Uterus (tissue), 4 donors: ENCODE measurements around the gene BBLN. TPM values are rescaled to one million over a fixed set of nuclear protein-coding genes. Genes with fewer than 3 reads are reported as not detected.
A peak's percentile ranks its signal among the peaks of the same experiment; 100 is the strongest.

Source experiments
- DNase-seq, 2 donors: peaks; one replicate each; pipeline ENCODE4 v3.0.0-alpha.2; 2019 to 2020
- H3K27ac ChIP-seq, 2 donors: fragments of 200-600 bp; sonication (generic); 1 replicate in 1 of 2; 2 replicates in 1 of 2; pipeline ENCODE4 v1.5.1; 2016 to 2018
- H3K27me3 ChIP-seq, 2 donors: fragments of 200-600 bp; sonication (generic); one replicate each; pipeline ENCODE4 v1.5.1; 2018 to 2019; ENCODE audit warnings: control low read depth in 1 of 2
- H3K36me3 ChIP-seq, 2 donors: fragments of 200-600 bp; sonication (generic); one replicate each; pipeline ENCODE4 v1.5.1; 2019; ENCODE audit warnings: control low read depth in 1 of 2
- H3K4me1 ChIP-seq, 2 donors: fragments of 200-600 bp; sonication (generic); one replicate each; pipeline ENCODE4 v1.5.1; 2018 to 2019; ENCODE audit warnings: control low read depth in 1 of 2
- H3K4me3 ChIP-seq, 2 donors: fragments of 200-600 bp; sonication (generic); 1 replicate in 1 of 2; 2 replicates in 1 of 2; pipeline ENCODE4 v1.5.1; 2018 to 2019; ENCODE audit warnings: mild to moderate bottlenecking in 1 of 2
- H3K9me3 ChIP-seq, 2 donors: fragments of 200-600 bp; sonication (generic); one replicate each; pipeline ENCODE4 v1.5.1; 2019; ENCODE audit warnings: control low read depth in 1 of 2
- CTCF ChIP-seq, 4 experiments: fragments of 200-600 bp in 2 of 4; fragments of 450-650 bp in 2 of 4; sonication (generic) in 2 of 4; IDR thresholded peaks; one replicate each; pipeline ENCODE4 v1.5.1; 2016 to 2019; ENCODE audit warnings: antibody characterized with exemption in 4 of 4, mild to moderate bottlenecking in 2 of 4, moderate library complexity in 1 of 4
- POLR2A ChIP-seq, 2 donors: fragments of 450-650 bp; IDR thresholded peaks; one replicate each; pipeline ENCODE4 v1.6.1; 2016; ENCODE audit warnings: antibody characterized with exemption in 2 of 2, mild to moderate bottlenecking in 1 of 2, moderate library complexity in 1 of 2
- intact Hi-C: fragments of 100-400 bp; cut with DNase I; formaldehyde crosslinking; loops from one replicate; pipeline ENCODE4 v1.15.1; 2023; ENCODE audit warnings: low total_unique reads
- total RNA-seq, 4 donors: library from RNA; depleted of rRNA in 3 of 4; stranded (reverse); fragments of >200 nt in 3 of 4; gene quantifications; one replicate each; pipeline versions ENCODE4 v1.1.0 to v1.2.4, GENCODE V29; 2014 to 2023
- donor health status: DM: yes; HTN: yes; CAD: no.

BBLN gene
- total RNA-seq, 4 donors from 2014 or later: 31.3 to 198 (median 96.0) TPM

GRCh38 chr9:128211186-128211980 is 51.3 kb downstream of the BBLN start:
- H3K9me3 ChIP-seq: no peaks in the 10 kb centered on the region
- no peaks in the 10 kb centered on the region for H3K36me3 ChIP-seq
- TF ChIP-seq CTCF (IDR thresholded peaks at IDR 0.05) (no peak), POLR2A (IDR thresholded peaks at IDR 0.05) (no peak)
- no peaks in the 10 kb centered on the region for H3K27me3 ChIP-seq
- H3K4me3 ChIP-seq: no peak overlapping the region
- no peaks in the 10 kb centered on the region for H3K4me1 ChIP-seq
- intact Hi-C loops: no loop called here
- peak overlapping the region in 1 of 2 donors; percentile 21 for H3K27ac ChIP-seq
- DNase-seq: no peak

- Histone ChIP-seq H3K4me3 (no peak overlapping the region), H3K27me3 (no peaks in the 10 kb centered on the region), H3K27ac (peak overlapping the region in 1 of 2 donors; percentile 21), H3K9me3 (no peaks in the 10 kb centered on the region), H3K36me3 (no peaks in the 10 kb centered on the region), H3K4me1 (no peaks in the 10 kb centered on the region)
- DNase-seq: no peak
- intact Hi-C loops: no loop called here
- TF ChIP-seq POLR2A (IDR thresholded peaks at IDR 0.05) (no peak), CTCF (IDR thresholded peaks at IDR 0.05) (no peak)
These were observed 51.9 kb downstream of the BBLN start for GRCh38 chr9:128211981-128212281.

Other genes starting within 250 kb of the BBLN start
- gene ST6GALNAC4, start 243.2 kb upstream of the BBLN start, total RNA-seq: 10 to 100 TPM in 3 of 4 donors, under 1 TPM in 1; 0.59 to 41.7 (median 20.7) TPM
- gene PIP5KL1, start 229.5 kb upstream of the BBLN start, total RNA-seq: 10 to 100 TPM in 1 of 4 donors, 1 to 10 TPM in 2, not detected in 1; 2.9 to 11.3 (median 3.2) TPM
- gene DPM2, start 222.4 kb upstream of the BBLN start, total RNA-seq: 10 to 100 TPM in 3 of 4 donors, 1 to 10 TPM in 1; 6.7 to 33.1 (median 15.9) TPM
- gene EEIG1, start 179.3 kb upstream of the BBLN start, total RNA-seq: 100 to 1,000 TPM in 1 of 4 donors, 10 to 100 TPM in 2, 1 to 10 TPM in 1; 5.0 to 140 (median 19.3) TPM
- gene NAIF1, start 92.9 kb upstream of the BBLN start, total RNA-seq: 10 to 100 TPM in 2 of 4 donors, 1 to 10 TPM in 2; 3.8 to 27.4 (median 10.6) TPM
- 10 to 100 TPM; 14.3 to 49.7 (median 49.0) TPM for gene SLC25A25, start 92.0 kb upstream of the BBLN start, total RNA-seq
- gene PTGES2, start 32.5 kb upstream of the BBLN start, total RNA-seq: 100 to 1,000 TPM in 1 of 4 donors, 10 to 100 TPM in 3; 21.5 to 173 (median 64.2) TPM
- gene LCN2, start 10.8 kb upstream of the BBLN start, total RNA-seq: 1 to 10 TPM in 1 of 4 donors, under 1 TPM in 1, not detected in 2; 0.98 to 2.6 TPM
- 100 to 1,000 TPM in 1 of 4 donors, 10 to 100 TPM in 3; 31.3 to 151 (median 52.6) TPM for gene CIZ1, start 31.3 kb downstream of the BBLN start, total RNA-seq
- 10 to 100 TPM in 3 of 4 donors, 1 to 10 TPM in 1; 5.0 to 71.5 (median 31.0) TPM for gene DNM1, start 43.1 kb downstream of the BBLN start, total RNA-seq
- gene GOLGA2, start 115.7 kb downstream of the BBLN start, total RNA-seq: 100 to 1,000 TPM in 2 of 4 donors, 10 to 100 TPM in 2; 18.4 to 174 (median 89.9) TPM
- gene SWI5, start 116.0 kb downstream of the BBLN start, total RNA-seq: 10 to 100 TPM; 10.3 to 86.1 (median 19.3) TPM
- gene TRUB2, start 162.2 kb downstream of the BBLN start, total RNA-seq: 10 to 100 TPM in 2 of 4 donors, 1 to 10 TPM in 1, under 1 TPM in 1; 0.29 to 14.0 (median 9.7) TPM
- gene COQ4, start 162.6 kb downstream of the BBLN start, total RNA-seq: 10 to 100 TPM in 3 of 4 donors, 1 to 10 TPM in 1; 3.2 to 37.9 (median 29.6) TPM
- 10 to 100 TPM in 2 of 4 donors, 1 to 10 TPM in 2; 4.6 to 22.7 (median 9.5) TPM for gene SLC27A4, start 180.3 kb downstream of the BBLN start, total RNA-seq
- gene URM1, start 211.1 kb downstream of the BBLN start, total RNA-seq: 10 to 100 TPM in 3 of 4 donors, 1 to 10 TPM in 1; 6.7 to 32.0 (median 22.4) TPM